Activated CD4-positive, alpha-beta T cell treated with anti-CD3 and anti-CD28 coated beads, Interleukin-2, amount 50 U/mL, for 48 hours (primary cell): ENCODE measurements around the gene KRT33B.
"Not testable (repeated sequence)": the region's sequence is repeated elsewhere in the genome, so short reads cannot be mapped to it uniquely, and the experiment has no call there.

ENCODE experiments used
- DNase-seq, 2 experiments: peaks; one replicate each; pipeline ENCODE4 v3.0.0-alpha.2; 2020

The KRT33B gene

GRCh38 chr17:41369713-41370112, at the start of gene KRT33B:
KRT33B (minus strand) TSS chr17:41369813; CDS start chr17:41369750, 63 bp downstream.
- DNase-seq: no peak

GRCh38 chr17:41418116-41418860, 48.7 kb upstream of the KRT33B start:
- no peak for DNase-seq

- no peak for DNase-seq
Measured at GRCh38 chr17:41417576-41418015, 48.0 kb upstream of the KRT33B start.

DNA sequence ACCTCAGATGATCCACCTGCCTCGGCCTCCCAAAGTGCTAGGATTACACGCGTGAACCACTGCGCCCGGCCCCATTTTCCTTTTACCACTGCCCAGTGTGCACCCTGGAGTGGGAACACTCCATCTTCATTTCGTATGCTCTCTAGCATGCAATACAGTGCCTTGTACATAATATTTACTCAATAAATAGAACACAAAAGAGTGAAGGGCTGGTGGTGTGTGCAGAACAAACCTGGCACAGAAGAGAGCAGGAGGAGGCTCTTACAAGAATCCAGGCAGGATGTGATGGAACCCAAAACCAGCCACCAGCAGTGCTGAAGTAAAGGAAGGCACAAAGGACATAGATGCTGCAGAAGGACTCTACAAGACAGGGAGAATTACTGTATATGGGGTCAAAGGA, 47.5 kb upstream of the KRT33B start:
- DNase-seq: no peak

DNA sequence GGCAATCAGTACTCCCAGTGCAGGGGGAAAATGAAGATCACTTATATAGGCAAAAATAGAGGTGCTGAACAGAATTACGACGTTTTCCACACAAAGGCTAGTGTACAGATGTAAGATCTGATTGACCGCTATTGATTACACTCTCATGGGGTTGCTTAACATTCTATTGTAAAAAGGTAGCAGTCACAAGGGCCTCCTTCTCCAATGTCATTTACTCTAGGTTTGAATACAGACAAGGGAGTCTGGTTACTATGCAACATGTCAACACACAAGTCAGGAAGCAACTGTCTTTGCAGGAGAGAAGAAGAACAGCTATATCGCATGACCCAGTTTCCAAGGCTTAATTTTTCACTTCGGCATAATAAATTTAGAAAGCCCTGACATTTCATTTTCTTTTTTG, 46.9 kb upstream of the KRT33B start:
- DNase-seq: no peak

- DNase-seq: no peak
Measured at GRCh38 chr17:41415833-41416335, 46.3 kb upstream of the KRT33B start.

DNA sequence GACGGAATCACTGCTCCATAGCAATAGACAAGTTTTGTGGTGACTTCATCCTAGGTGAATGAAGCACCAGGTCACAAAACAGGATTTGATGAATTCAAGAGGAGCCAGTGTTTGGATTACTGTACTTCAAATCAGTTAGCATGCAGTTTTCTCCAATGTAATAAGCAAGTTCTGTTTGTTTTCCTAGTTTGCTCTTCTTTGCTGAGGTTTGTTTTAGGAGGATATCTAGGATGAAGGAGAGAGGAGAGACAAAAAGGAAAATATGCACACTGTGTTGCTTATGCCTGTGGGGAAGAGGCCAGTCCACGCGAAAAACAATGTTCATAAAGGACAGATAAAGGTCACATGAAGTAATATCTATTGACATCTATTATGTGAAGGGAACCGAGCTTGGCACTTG, 45.8 kb upstream of the KRT33B start:
- DNase-seq: no peak

DNA sequence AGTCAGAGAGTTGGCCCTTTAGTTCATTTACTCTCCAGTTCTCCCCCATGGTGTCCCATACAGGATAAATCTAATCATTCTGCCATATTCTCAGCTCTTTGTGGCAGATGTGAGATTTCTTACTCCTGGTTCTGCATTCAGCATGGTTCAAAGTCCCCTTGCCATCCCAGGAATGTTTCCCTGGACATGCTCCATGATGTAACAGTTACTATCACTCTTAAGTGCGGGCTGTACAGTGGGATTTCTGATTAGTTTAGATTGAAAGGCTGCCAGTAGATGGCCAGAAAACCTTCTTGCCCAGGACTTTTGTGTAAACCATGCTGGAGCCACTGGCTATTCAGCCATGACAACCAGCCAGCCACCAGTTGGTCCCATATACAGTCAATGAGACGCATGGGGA, 44.4 kb upstream of the KRT33B start:
- no peak for DNase-seq

- no peak for DNase-seq
Measured at GRCh38 chr17:41413353-41413957, 43.8 kb upstream of the KRT33B start.

GRCh38 chr17:41411072-41411840, 41.6 kb upstream of the KRT33B start:
- no peak for DNase-seq

DNA sequence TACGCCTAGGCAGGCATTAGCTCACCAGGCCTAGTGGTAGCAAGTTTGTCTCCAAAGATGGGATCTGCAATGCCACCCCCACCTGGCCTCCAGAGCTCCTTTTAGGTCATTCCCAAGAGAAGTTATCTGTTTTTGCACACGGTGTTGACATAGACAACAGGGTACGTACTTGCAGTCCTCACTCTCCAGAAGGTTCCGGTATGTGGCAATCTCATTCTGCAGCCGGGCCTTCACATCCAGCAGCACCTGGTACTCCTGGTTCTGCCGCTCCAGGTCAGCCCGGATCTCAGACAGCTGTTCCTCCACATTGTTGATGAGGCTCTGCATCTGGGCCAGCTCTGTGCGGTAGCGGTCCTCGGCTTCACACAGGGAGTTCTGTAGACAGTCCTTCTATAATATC, 37.6 kb upstream of the KRT33B start:
- no peak for DNase-seq

DNA sequence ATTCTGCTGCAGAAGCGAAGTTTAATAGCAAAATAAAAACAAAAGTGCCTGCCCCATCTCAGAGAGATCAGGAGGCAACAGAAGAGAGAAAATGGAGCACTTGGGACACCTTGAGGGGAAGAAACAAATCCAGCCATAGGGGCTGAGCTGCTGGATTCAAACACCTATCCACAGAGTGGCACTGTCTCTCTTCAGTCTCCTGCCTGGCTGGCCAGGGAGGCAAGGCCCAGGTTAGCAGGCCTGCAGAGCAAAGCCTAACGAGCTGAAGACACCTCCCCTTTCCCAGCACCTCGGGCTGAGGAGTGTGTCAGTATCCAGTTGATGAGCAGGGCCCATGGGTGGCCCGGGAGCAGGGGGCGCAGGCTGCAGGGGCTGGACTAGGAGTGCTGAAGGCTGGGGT, 36.6 kb upstream of the KRT33B start:
- DNase-seq: no peak

GRCh38 chr17:41404024-41404671, 34.5 kb upstream of the KRT33B start:
- DNase-seq: peak; percentile 57 to 74

- DNase-seq: no peak
Measured at GRCh38 chr17:41403404-41404023, 33.9 kb upstream of the KRT33B start.

GRCh38 chr17:41402161-41402560, 32.5 kb upstream of the KRT33B start:
- DNase-seq: no peak

GRCh38 chr17:41396996-41397660, 27.5 kb upstream of the KRT33B start, which contains the start of gene KRT31:
KRT31 (minus strand) TSS chr17:41397608; CDS start chr17:41397539, 69 bp downstream.
- no peak for DNase-seq

DNA sequence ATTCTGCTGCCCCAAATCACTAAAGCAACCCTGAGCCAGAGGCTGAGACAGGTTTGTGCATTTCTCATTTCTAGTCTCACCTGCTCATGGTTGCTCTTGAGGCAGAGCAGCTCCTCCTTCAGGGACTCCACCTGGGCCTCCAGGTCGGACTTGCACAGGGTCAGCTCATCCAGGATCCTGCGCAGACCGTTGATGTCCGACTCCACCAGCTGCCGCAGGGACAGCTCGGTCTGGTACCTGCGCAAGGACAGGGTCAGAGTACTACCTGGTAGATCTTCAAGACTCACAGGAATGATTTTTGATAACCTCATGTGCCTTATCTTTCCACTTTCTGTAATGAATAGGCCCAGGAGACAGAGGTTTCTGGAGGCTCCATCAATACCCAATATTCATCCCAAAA, 26.7 kb upstream of the KRT33B start:
- DNase-seq: no peak

DNA sequence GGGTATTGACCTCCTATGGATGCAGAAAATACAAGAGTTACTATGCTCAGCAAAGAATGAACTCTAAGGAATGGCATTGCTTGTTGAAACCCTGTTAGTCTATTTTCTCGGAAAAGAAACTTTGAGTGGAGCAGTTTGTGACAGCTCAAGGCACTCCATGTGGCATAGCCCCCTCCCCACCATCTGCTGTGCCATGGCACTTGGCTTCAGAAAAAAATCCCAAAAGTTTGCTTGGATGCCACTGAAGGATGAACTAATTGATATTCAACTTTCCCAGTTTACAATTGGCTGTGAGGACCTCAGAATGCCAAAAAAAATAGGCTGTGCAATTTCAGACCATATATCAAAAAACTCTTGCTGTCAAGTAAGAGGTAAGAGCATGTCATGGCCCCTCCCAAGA, 26.0 kb upstream of the KRT33B start:
- DNase-seq: no peak

DNA sequence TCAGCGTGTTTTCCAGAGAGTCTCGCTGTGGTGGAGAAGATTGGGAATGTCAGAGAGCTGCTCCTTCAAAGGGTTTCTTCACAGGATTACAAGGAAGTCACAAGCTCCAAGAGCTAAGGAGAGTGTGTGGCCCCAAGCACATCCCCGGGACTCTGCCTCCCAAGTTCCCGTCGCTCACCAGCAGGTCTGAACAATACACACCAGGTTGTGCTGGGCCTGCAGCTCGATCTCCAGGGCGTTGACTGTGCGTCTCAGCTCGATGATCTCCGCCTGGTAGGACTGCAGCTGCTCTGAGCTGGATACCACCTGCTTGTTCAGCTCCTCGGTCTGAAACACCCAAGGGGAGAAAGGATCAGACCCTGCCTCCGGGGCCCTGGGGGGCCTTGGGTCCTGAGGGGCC, 25.4 kb upstream of the KRT33B start:
- not testable (repeated sequence) for DNase-seq

- no peak for DNase-seq
Measured at GRCh38 chr17:41394254-41394996, 24.8 kb upstream of the KRT33B start.

- DNase-seq: no peak
Measured at GRCh38 chr17:41393826-41394225, 24.2 kb upstream of the KRT33B start.
